Right lobe of liver (tissue), 6 donors: ENCODE data around the gene MGRN1. TPM values are rescaled to one million over a fixed set of nuclear protein-coding genes. Genes with fewer than 3 reads are reported as not detected.

ENCODE experiments used
- ATAC-seq, 4 donors: fragments of 200-7000 bp; cut with Tn5 transposase; one replicate each; pipeline ENCODE4 v1.9.1; 2020; ENCODE audit warnings: mild to moderate bottlenecking in 4 of 4, moderate library complexity in 4 of 4
- DNase-seq, 3 donors: peaks; one replicate each; pipeline ENCODE4 v3.0.0-alpha.2; 2020
- H3K27ac ChIP-seq, 3 donors: fragments of 200-600 bp; one replicate each; pipeline ENCODE4 v1.8.0; 2022
- H3K27me3 ChIP-seq, 2 donors: fragments of 200-600 bp; one replicate each; pipeline ENCODE4 v1.8.0; 2022
- H3K36me3 ChIP-seq, 4 donors: fragments of 200-600 bp; sonication (generic) in 1 of 4; one replicate each; pipeline versions ENCODE4 v1.5.1 to v1.8.0; 2017 to 2022; ENCODE audit warnings: control low read depth in 1 of 4
- H3K4me1 ChIP-seq, 4 donors: fragments of 200-600 bp; sonication (generic) in 1 of 4; one replicate each; pipeline versions ENCODE4 v1.5.1 to v1.8.0; 2017 to 2022; ENCODE audit warnings: control low read depth in 1 of 4
- H3K4me3 ChIP-seq, 3 donors: fragments of 200-600 bp; one replicate each; pipeline ENCODE4 v1.8.0; 2022
- H3K9me3 ChIP-seq, 4 donors: fragments of 200-600 bp; sonication (generic) in 1 of 4; one replicate each; pipeline versions ENCODE4 v1.5.1 to v1.8.0; 2017 to 2022; ENCODE audit warnings: control low read depth in 1 of 4
- CTCF ChIP-seq, 4 donors: fragments of 200-600 bp in 3 of 4; fragments of 450-650 bp in 1 of 4; IDR thresholded peaks; one replicate each; pipeline versions ENCODE4 v1.5.1 to v1.8.0; 2016 to 2022; ENCODE audit warnings: antibody characterized with exemption in 4 of 4, mild to moderate bottlenecking in 2 of 4
- POLR2A ChIP-seq: fragments of 450-650 bp; IDR thresholded peaks from one replicate; pipeline ENCODE4 v1.6.1; 2017; ENCODE audit warnings: antibody characterized with exemption, mild to moderate bottlenecking
- WGBS: methylation state at CpG from one replicate; pipeline ENCODE4 v1.1.6; 2018; ENCODE audit warnings: low coverage, low lambda C conversion rate; ENCODE audit not compliant: insufficient coverage; ENCODE audit errors: missing lambda C conversion rate; 5-methylcytosine and 5-hydroxymethylcytosine counted together
- intact Hi-C, 2 donors: fragments of 100-400 bp; cut with DNase I; formaldehyde crosslinking; loops; one replicate each; pipeline versions ENCODE4 v1.11.2 to v1.14.1; 2022
- total RNA-seq, 6 experiments: library from RNA; depleted of rRNA in 2 of 6; stranded (reverse); fragments of >200 nt in 2 of 6; fragmentation: NEBNext Ultra II Directional in 3 of 6; extraction: Animal tissue kit (Norgen Biotek cat#: 25700) in 3 of 6; gene quantifications; one replicate each; pipeline versions ENCODE4 v1.1.0 to v1.2.4, GENCODE V29; 2016 to 2023
- donor health status: DM: no; HTN: yes; CAD: no.
- donor health status: DM: no; HTN: no; CAD: no.
- donor health status: DM: no; HTN: no; CAD: no.
- donor health status: DM: no; HTN: yes; CAD: no.
- donor health status: DM: no; HTN: yes; CAD: no.

The MGRN1 gene
- total RNA-seq, 6 experiments from 2014 or later, result 42.5 to 67.3 (median 49.5) TPM

- Histone ChIP-seq H3K27me3 (no peaks in the 10 kb centered on the region), H3K27ac (no peak overlapping the region), H3K4me3 (no peak overlapping the region), H3K36me3 (peaks cover 0 to 34% (median 7%) of the 10 kb centered on the region in 4 donors), H3K4me1 (peaks cover 0 to 18% (median 5%) of the 10 kb centered on the region in 4 donors), H3K9me3 (no peaks in the 10 kb centered on the region)
- intact Hi-C loops, result no loop called here
- ATAC-seq (no peak), DNase-seq (peak in 1 of 3 donors; percentile 22)
- TF ChIP-seq CTCF (IDR thresholded peaks at IDR 0.05) (no peak), POLR2A (no peak)
- WGBS, result 86% methylated on average over 10 of the region's 13 CpGs
These were observed 75.9 kb downstream of the MGRN1 start for GRCh38 chr16:4700380-4700996.

DNA sequence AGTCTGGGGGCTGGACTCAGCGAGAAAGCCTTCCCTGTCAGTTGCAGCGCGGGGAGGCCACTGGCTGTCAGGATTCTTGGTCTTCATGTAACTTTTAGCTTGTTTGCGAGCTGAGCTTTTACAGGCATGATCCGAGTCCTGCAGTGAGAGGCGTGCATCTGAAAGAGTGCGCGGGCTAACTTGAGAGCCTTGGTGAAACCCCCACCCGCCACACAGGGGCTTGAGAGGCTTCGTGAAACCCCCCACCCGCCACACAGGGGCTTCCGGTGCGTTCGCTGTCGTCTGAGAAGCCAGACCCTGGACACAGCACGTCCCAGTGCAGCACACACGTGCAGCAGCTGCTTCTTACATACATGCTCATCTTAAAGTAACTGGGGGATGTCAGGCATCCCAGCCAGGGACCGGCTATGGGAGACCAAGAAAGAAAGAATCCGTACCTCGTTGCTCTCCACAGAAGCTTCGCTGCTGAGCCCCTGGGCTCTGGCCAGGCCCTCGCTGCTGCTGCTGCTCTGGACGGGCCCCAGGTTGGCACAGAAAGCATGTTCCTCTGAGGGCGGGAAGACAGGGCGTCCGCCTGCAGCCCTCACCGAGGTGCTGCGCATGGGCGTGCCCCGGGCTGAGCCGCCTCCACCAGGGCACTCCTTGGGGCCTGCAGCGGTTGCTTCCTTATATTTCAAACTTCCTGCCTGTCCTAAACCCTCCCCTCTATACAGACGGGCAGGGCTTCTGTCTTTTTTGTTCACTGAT is 76.5 kb downstream of the MGRN1 start:
- ATAC-seq (peak; percentile 17 to 70 (median 52)), DNase-seq (peak in 2 of 3 donors; percentile 75 to 78)
- WGBS, result 45% methylated on average over 2 of the region's 33 CpGs
- H3K36me3 ChIP-seq, result peaks cover 0 to 34% (median 7%) of the 10 kb centered on the region in 4 donors
- intact Hi-C loops, result no loop called here
- no peaks in the 10 kb centered on the region for H3K27me3 ChIP-seq
- TF ChIP-seq POLR2A (no peak), CTCF (IDR thresholded peaks at IDR 0.05) (no peak)
- no peaks in the 10 kb centered on the region for H3K9me3 ChIP-seq
- H3K27ac ChIP-seq, result peak overlapping the region in 1 of 3 donors; percentile 18
- no peak overlapping the region for H3K4me3 ChIP-seq
- peaks cover 0 to 18% (median 5%) of the 10 kb centered on the region in 4 donors for H3K4me1 ChIP-seq

GRCh38 chr16:4701791-4702465 is 77.3 kb downstream of the MGRN1 start:
- DNase-seq, result peak in 1 of 3 donors; percentile 48

More at GRCh38 chr16:4701791-4702465, 77.3 kb downstream of the MGRN1 start:
- no peaks in the 10 kb centered on the region for H3K27me3 ChIP-seq
- TF ChIP-seq CTCF (IDR thresholded peaks at IDR 0.05) (no peak), POLR2A (no peak)
- peaks cover 0 to 27% (median 7%) of the 10 kb centered on the region in 4 donors for H3K36me3 ChIP-seq
- H3K27ac ChIP-seq, result peak overlapping the region in 2 of 3 donors; percentile 53 to 56
- 60% methylated on average over 3 of the region's 17 CpGs for WGBS
- no peaks in the 10 kb centered on the region for H3K9me3 ChIP-seq
- no peak overlapping the region for H3K4me3 ChIP-seq
- H3K4me1 ChIP-seq, result peaks cover 0 to 18% (median 5%) of the 10 kb centered on the region in 4 donors
- peak; percentile 3 to 65 (median 22) for ATAC-seq
- intact Hi-C loops, result no loop called here
